Osteoblast (primary cell): ENCODE results near the gene KPNB1. TPM values are rescaled to one million over a fixed set of nuclear protein-coding genes. Genes with fewer than 3 reads are reported as not detected.

Source experiments
- DNase-seq: peaks from one replicate; pipeline ENCODE4 v3.0.0; 2011; ENCODE audit warnings: low spot score, mixed read lengths; ENCODE audit not compliant: insufficient read length; ENCODE audit errors: missing footprints
- H2AFZ ChIP-seq: 2 replicates; pipeline ENCODE4 v1.6.0; 2011; ENCODE audit warnings: mild to moderate bottlenecking, low read length
- H3K27ac ChIP-seq: 2 replicates; pipeline ENCODE4 v1.5.1; 2011; ENCODE audit warnings: mild to moderate bottlenecking, low read depth, low read length, moderate library complexity
- H3K27me3 ChIP-seq: 2 replicates; pipeline ENCODE4 v1.6.0; 2012; ENCODE audit warnings: mild to moderate bottlenecking, control low read depth, inconsistent platforms, low read length, moderate library complexity; ENCODE audit not compliant: insufficient read depth
- H3K36me3 ChIP-seq: 2 replicates; pipeline ENCODE4 v1.5.1; 2011; ENCODE audit warnings: mild to moderate bottlenecking, low read length, control low read depth, moderate library complexity; ENCODE audit not compliant: insufficient read depth
- H3K4me1 ChIP-seq: 2 replicates; pipeline ENCODE4 v1.5.1; 2011; ENCODE audit warnings: mild to moderate bottlenecking, low read length, control low read depth, moderate library complexity; ENCODE audit not compliant: insufficient read depth
- H3K4me2 ChIP-seq: 2 replicates; pipeline ENCODE4 v1.6.0; 2011; ENCODE audit warnings: mild to moderate bottlenecking, low read length; ENCODE audit not compliant: insufficient read depth
- H3K4me3 ChIP-seq: fragments of 200-600 bp; sonication (generic); 3 replicates; pipeline ENCODE4 v1.5.1; 2012; ENCODE audit warnings: mild to moderate bottlenecking, low read length, inconsistent platforms; ENCODE audit not compliant: insufficient read depth
- H3K79me2 ChIP-seq: 2 replicates; pipeline ENCODE4 v1.6.0; 2012; ENCODE audit warnings: mild to moderate bottlenecking, low read length, control low read depth, inconsistent platforms; ENCODE audit not compliant: insufficient read depth
- H3K9me3 ChIP-seq: 2 replicates; pipeline ENCODE4 v1.5.1; 2011; ENCODE audit warnings: low read depth, low read length, control low read depth
- H4K20me1 ChIP-seq: 2 replicates; pipeline ENCODE4 v1.6.0; 2012; ENCODE audit warnings: mild to moderate bottlenecking, low read length, control low read depth; ENCODE audit not compliant: insufficient read depth
- total RNA-seq: library from RNA; depleted of rRNA; stranded (reverse); fragments of >200 nt; gene quantifications from 2 replicates; pipeline ENCODE4 v1.2.3, GENCODE V29; 2012
- TF ChIP-seq, protein P1 (sequence below): IDR thresholded peaks from 2 replicates; pipeline ENCODE4 v1.5.1; 2011; ENCODE audit warnings: mild to moderate bottlenecking, low read depth, low read length, moderate library complexity; ENCODE audit errors: extremely low read depth

Gene KPNB1
- total RNA-seq, 1 donor = 351 TPM

DNA sequence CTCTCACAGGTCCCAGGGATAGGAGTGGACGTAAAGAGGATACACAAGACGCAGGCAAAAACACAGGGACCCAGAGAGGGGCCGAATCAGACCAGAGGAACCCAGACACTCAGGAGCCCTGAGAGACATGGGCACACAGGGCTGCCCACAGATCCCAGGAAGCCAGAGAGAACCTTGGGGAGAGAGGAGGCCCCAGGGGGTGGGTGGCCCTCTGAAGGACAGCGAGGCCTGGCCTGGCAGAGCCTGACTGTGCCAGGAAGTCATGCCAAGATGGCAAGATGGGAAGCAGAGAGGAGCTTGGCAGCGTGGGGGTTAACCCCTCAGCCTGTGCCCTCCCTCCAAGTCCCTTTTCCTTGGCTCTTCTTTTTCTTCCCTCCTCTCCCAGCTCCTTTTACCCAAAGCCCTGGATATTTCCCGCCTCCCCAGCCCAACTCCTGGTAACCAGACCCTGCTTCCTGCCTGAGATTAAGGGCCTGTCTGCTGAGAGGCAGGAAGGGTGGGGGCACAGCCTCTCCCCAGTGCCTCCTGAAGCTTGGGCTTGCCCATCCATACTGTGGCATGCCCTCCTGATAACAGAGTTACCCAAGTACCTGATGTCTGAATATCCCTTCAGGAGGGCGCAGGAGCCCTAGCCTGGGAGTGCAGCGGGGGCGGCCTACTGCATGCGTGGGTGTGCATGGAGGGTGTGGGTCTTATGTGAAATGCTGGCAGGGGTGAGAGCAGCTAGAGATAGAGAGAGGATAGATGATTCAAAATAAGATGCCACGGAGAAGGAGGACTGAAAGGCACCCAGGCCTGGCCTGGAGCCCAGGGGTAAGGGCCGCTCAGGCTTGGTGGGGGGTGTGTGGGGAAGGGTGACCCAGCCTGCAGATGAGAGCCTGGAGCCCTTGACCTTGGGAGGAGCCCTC is 77.3 kb downstream of the KPNB1 start:
- Histone ChIP-seq H3K4me3 (no peak overlapping the region), H3K9me3 (no peaks in the 10 kb centered on the region), H2AFZ (no peak overlapping the region), H3K4me1 (no peaks in the 10 kb centered on the region), H3K4me2 (no peak overlapping the region), H3K79me2 (no peaks in the 10 kb centered on the region), H3K36me3 (no peaks in the 10 kb centered on the region), H3K27ac (no peak overlapping the region), H4K20me1 (peaks cover 4% of the 10 kb centered on the region), H3K27me3 (peaks cover 80% of the 10 kb centered on the region)
- DNase-seq = peak; percentile 65
- TF ChIP-seq, protein P1, sequence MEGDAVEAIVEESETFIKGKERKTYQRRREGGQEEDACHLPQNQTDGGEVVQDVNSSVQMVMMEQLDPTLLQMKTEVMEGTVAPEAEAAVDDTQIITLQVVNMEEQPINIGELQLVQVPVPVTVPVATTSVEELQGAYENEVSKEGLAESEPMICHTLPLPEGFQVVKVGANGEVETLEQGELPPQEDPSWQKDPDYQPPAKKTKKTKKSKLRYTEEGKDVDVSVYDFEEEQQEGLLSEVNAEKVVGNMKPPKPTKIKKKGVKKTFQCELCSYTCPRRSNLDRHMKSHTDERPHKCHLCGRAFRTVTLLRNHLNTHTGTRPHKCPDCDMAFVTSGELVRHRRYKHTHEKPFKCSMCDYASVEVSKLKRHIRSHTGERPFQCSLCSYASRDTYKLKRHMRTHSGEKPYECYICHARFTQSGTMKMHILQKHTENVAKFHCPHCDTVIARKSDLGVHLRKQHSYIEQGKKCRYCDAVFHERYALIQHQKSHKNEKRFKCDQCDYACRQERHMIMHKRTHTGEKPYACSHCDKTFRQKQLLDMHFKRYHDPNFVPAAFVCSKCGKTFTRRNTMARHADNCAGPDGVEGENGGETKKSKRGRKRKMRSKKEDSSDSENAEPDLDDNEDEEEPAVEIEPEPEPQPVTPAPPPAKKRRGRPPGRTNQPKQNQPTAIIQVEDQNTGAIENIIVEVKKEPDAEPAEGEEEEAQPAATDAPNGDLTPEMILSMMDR = no peak

DNA sequence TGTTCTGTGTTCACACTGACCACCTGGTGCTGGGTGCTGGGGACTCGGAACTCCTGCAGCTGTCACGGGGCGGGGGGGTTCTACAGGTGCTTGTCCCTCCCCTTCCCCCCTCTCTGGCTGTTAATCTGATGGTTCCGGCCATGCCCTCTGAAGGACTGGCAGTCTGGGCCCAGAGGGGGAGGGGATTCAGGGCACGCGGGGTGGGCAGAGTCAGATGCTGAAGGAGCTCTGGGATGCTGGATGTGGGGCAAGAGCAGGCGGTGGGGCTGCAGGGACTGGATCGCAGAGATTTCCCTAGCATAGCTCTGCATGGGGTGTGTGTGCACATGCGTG is 78.0 kb downstream of the KPNB1 start:
- H3K4me1 ChIP-seq = no peaks in the 10 kb centered on the region
- no peaks in the 10 kb centered on the region for H3K79me2 ChIP-seq
- H2AFZ ChIP-seq = no peak overlapping the region
- no peak overlapping the region for H3K4me2 ChIP-seq
- H3K27ac ChIP-seq = no peak overlapping the region
- H3K27me3 ChIP-seq = peaks cover 80% of the 10 kb centered on the region
- H3K9me3 ChIP-seq = no peaks in the 10 kb centered on the region
- H3K4me3 ChIP-seq = no peak overlapping the region
- no peaks in the 10 kb centered on the region for H3K36me3 ChIP-seq
- DNase-seq = peak; percentile 22
- peaks cover 4% of the 10 kb centered on the region for H4K20me1 ChIP-seq
- TF ChIP-seq, protein P1 = no peak

DNA sequence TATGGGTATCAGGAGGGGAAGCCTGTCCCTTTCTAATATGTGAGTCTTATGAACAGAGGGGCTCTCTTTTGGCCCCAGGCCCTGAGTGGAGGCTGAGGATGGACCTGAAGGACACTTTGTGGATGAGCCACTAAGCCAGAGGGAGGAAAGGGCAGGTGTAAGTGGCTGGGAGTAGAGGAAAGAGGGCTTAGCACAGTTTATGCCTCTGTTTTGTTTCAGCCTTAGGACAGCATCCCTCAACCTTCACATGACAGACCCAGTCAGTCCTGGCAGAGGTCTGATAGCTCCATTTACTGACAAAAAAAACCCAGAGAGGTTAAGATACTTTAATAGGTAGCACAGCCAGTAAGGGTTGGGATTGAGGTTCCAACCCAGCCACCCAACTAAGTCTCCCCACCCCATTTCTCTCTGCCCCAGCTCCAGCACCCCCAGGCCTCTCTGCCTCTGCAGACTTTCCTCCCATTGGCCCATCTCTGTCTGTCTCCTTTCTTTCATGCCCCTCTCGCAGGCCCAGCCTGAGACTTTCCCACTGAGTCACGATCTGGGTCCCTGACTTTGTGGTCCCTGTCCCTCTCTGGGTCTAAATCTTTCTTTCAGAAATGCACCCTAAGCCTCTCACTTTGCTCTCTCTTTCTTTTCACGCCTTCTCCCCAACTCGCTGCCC is 78.6 kb downstream of the KPNB1 start:
- Histone ChIP-seq H3K27ac (no peak overlapping the region), H3K4me2 (no peak overlapping the region), H4K20me1 (peaks cover 4% of the 10 kb centered on the region), H3K27me3 (peaks cover 83% of the 10 kb centered on the region), H3K9me3 (no peaks in the 10 kb centered on the region), H3K4me3 (no peak overlapping the region), H3K79me2 (no peaks in the 10 kb centered on the region), H3K36me3 (no peaks in the 10 kb centered on the region), H3K4me1 (no peaks in the 10 kb centered on the region), H2AFZ (no peak overlapping the region)
- DNase-seq = peak; percentile 74
- TF ChIP-seq, protein P1 = no peak

DNA sequence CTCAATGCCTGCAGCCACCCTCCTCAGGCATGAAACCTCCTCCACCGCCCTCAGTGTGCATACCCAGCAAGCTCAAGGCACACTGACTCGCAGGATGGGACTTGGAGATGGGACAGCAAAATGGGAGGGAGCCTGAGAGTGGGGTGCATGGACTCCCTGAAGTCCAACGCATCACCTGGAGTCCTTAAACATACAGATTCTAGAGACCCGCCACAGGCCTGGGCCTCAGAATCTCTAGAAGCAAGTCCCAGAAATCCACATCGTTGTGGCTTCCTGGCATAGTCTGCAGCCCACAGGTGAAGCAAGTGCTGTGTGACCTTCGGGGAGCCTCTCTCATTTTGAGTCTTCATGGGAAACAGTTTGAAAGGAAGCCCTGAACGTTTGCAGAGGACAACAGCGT is 79.8 kb downstream of the KPNB1 start:
- peaks cover 80% of the 10 kb centered on the region for H3K27me3 ChIP-seq
- DNase-seq = peak; percentile 14
- no peaks in the 10 kb centered on the region for H3K9me3 ChIP-seq
- H3K36me3 ChIP-seq = no peaks in the 10 kb centered on the region
- H4K20me1 ChIP-seq = no peaks in the 10 kb centered on the region
- H3K4me1 ChIP-seq = no peaks in the 10 kb centered on the region
- no peak overlapping the region for H3K4me2 ChIP-seq
- H2AFZ ChIP-seq = no peak overlapping the region
- TF ChIP-seq, protein P1 = no peak
- no peak overlapping the region for H3K27ac ChIP-seq
- H3K79me2 ChIP-seq = no peaks in the 10 kb centered on the region
- no peak overlapping the region for H3K4me3 ChIP-seq
